Activated CD8-positive, alpha-beta memory T cell treated with anti-CD3 and anti-CD28 coated beads, Interleukin-2, amount 10 ng/mL, durations not matched to agents 7 days and 5 days (primary cell): ENCODE measurements around the gene ACTN1. TPM values are rescaled to one million over a fixed set of nuclear protein-coding genes. Genes with fewer than 3 reads are reported as not detected.
A peak's percentile ranks its signal among the peaks of the same experiment; 100 is the strongest.

Experiments
- ATAC-seq: fragments of 150-1000 bp; cut with Tn5 transposase; one replicate; pipeline ENCODE4 v1.10.0; 2021; ENCODE audit warnings: moderate library complexity
- CTCF ChIA-PET: fragments of 350-600 bp; sonication (Branson Sonifier 250); formaldehyde crosslinking; loops from one replicate; lab custom pipeline; 2021; ENCODE audit warnings: antibody characterized with exemption; lab: Charles Lee
- DNase-seq: peaks from one replicate; pipeline ENCODE4 v3.0.0-alpha.2; 2020
- H3K27ac Mint-ChIP-seq: one replicate; pipeline ENCODE4 v1.8.0; 2021; ENCODE audit warnings: mild to moderate bottlenecking, mixed read lengths
- H3K27me3 Mint-ChIP-seq: one replicate; pipeline ENCODE4 v1.8.0; 2021; ENCODE audit warnings: mixed read lengths
- H3K36me3 Mint-ChIP-seq: one replicate; pipeline ENCODE4 v1.8.0; 2021; ENCODE audit warnings: mild to moderate bottlenecking, mixed read lengths
- H3K4me1 Mint-ChIP-seq: one replicate; pipeline ENCODE4 v1.8.0; 2021; ENCODE audit warnings: mixed read lengths
- H3K4me3 Mint-ChIP-seq: one replicate; pipeline ENCODE4 v1.8.0; 2021; ENCODE audit warnings: mild to moderate bottlenecking, moderate library complexity, mixed read lengths
- H3K9me3 Mint-ChIP-seq: one replicate; pipeline ENCODE4 v1.8.0; 2022; ENCODE audit warnings: low read depth, mixed read lengths
- total RNA-seq, 2 experiments: library from RNA; stranded (reverse); gene quantifications; one replicate each; pipeline ENCODE4 v1.2.3, GENCODE V29; 2021

The ACTN1 gene
- total RNA-seq, 2 experiments from 2014 or later: 26.8 to 56.0 TPM

DNA sequence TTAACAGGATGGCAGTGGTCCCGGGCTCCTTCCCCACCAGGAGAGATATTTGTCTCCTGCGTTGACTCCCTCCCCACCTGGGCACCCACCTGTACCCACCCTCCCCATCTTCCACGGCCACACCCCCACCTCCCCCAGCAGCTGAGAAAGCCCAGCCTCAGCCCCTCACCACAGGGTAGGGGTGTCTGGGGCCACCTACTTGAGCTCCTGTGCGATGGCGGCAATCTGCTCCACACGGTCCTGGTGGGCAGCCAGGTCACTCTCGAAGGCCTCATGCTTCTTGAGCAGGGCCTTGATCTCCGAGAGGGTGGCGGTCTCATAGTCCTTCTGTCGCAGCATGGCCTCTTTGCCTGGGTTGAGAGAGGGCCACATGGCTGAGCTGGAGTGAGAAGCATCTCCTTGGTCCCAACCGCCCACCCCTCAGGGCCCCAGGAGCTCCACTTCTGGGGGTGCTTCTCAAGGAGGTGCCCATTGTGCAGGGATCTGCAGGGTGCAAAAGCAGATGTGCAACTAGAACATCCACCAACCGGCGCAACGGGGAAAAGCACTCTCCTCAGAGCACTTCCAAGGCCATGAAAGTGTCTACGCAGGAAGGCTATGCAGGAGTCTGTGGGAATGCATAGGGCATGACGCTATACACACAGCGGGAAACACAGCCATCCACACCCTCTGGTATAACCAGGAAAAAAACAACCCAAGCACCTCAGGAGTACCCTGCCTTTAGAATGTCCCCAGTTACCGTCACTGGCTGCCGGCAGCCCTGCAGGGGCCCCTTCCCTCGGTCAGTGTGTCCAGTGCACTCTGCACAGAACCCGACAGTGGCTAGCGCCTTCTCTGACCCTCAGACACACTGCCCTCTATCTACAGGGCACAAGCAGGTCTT lies 93.6 kb downstream of the ACTN1 start:
- no peaks in the 10 kb centered on the region for H3K4me1 Mint-ChIP-seq
- CTCF ChIA-PET: no interaction called here
- no peak overlapping the region for H3K27ac Mint-ChIP-seq
- no peaks in the 10 kb centered on the region for H3K27me3 Mint-ChIP-seq
- ATAC-seq: no peak
- peaks cover 3% of the 10 kb centered on the region for H3K36me3 Mint-ChIP-seq
- DNase-seq: no peak
- H3K4me3 Mint-ChIP-seq: no peak overlapping the region
- H3K9me3 Mint-ChIP-seq: no peaks in the 10 kb centered on the region

DNA sequence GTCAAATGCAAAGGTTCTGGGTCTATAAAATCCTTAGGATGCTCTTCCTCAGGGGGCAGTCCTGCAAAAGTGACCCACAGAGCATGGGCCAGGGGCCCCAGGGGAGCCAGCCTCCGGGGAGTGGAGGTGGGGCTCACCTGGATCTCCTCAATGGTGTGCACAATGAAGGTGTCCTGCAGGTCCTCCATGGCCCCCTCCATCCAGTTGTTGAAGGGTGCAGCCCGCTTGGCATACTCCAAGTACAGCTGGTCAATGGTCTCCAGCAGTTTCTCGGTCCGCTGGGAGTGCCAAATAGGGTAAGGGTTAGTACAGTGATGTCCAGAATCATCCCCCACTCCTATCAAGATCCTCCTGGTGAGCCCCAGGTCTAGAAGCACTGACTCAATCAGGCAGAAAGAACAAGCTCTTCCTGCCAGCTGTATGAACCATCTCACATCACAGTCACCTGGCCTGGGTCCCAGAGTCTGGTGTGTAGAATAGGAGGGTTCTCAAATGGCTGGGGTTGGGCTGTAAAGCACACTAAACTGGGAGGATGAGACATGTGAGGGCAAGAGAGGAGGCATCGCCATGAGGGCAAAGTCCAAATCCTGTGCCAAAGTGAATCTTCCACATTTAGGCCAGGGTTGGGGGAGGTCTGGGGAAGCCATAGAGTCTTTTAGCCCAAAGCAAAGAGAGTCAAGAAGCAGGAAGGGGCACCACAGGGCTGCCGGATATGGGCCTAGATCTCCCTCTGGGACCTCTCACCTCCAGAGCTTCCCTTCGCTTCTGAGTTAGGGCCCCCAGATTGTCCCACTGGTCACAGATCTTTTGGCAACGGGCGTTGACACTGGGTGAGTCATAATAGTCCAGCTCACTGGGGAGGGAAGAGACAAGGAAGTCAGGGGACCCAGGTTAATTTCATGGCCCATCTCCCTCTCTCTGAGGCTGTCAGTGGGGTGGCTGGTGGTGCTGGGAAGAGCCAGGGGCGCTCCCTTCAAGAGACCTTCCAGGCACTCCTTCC lies 94.8 kb downstream of the ACTN1 start:
- ATAC-seq (no peak), DNase-seq (no peak)
- Mint-ChIP-seq H3K4me1 (no peaks in the 10 kb centered on the region), H3K4me3 (no peak overlapping the region), H3K9me3 (no peaks in the 10 kb centered on the region), H3K36me3 (peaks cover 3% of the 10 kb centered on the region), H3K27ac (no peak overlapping the region), H3K27me3 (no peaks in the 10 kb centered on the region)
- CTCF ChIA-PET: no interaction called here

DNA sequence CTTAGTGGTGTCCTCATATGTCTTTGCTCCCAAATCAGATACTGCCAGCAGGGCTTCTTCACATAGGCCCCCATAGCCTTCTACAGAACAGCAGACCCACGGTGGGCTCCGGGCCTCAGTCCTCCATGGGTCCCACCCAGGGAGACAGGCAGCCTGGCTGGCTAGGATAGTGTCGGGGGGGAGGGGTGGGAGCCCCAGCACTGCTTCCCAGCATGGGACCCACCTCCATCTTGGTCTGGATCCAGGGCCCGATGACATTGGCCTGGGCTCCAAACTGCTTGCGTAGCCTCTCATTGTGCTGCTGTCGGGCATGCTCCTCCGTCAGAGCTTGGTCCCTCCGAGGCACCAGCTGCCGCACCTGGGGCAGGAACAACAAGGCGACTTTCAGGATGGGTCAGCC lies 96.9 kb downstream of the ACTN1 start:
- H3K4me1 Mint-ChIP-seq: no peaks in the 10 kb centered on the region
- H3K27me3 Mint-ChIP-seq: no peaks in the 10 kb centered on the region
- H3K27ac Mint-ChIP-seq: no peak overlapping the region
- peaks cover 3% of the 10 kb centered on the region for H3K36me3 Mint-ChIP-seq
- no peaks in the 10 kb centered on the region for H3K9me3 Mint-ChIP-seq
- CTCF ChIA-PET: no interaction called here
- ATAC-seq: no peak
- DNase-seq: no peak
- no peak overlapping the region for H3K4me3 Mint-ChIP-seq

DNA sequence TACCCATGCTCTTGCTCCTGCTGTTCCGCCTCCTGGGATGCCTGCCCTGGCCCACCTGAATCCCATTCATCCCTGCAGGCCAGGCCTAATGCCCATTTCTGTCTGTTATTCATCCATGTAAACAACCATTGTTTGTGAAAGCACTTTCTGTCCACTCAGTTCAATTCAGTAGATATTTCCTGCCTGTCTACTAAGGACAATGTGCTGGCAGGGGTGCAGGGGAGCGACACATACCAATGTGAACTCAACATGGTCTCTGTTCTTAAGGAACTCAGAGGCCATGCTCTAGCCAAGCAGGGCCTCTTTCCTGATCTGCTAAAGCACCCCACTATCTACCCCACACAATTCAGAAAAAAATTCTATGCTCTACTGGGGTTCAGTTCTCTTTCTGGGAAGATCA lies 97.7 kb downstream of the ACTN1 start:
- no peaks in the 10 kb centered on the region for H3K4me1 Mint-ChIP-seq
- H3K36me3 Mint-ChIP-seq: peaks cover 3% of the 10 kb centered on the region
- CTCF ChIA-PET: no interaction called here
- ATAC-seq (no peak), DNase-seq (no peak)
- H3K27me3 Mint-ChIP-seq: no peaks in the 10 kb centered on the region
- H3K27ac Mint-ChIP-seq: no peak overlapping the region
- H3K4me3 Mint-ChIP-seq: no peak overlapping the region
- no peaks in the 10 kb centered on the region for H3K9me3 Mint-ChIP-seq

DNA sequence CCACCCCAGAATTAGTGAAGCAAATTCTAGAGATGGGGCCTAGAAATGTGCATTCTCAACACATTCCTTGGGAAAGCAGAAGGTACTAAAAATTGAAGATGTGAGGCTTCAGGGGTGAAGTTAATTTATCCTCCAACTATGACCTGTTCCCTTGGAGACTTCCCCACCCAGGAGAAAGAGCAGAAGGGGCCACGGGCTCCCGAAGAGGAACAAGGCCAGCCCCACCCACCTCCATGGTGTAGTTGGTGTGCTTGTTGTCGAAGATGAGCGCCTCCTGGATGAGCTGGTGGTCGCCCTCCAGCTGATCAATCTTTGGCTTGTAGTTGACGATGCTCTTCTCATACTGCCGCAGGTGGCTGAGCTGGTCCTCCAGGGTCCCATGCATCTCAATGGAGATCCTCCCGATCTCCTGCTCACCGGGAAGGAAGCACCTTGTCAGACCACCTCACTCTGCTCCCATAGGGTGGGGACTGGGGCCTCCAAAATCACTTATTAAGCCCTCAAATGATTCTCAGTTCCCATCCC lies 98.5 kb downstream of the ACTN1 start:
- ATAC-seq: no peak
- Mint-ChIP-seq H3K4me1 (no peaks in the 10 kb centered on the region), H3K27ac (no peak overlapping the region), H3K27me3 (no peaks in the 10 kb centered on the region), H3K4me3 (no peak overlapping the region), H3K36me3 (peaks cover 3% of the 10 kb centered on the region), H3K9me3 (no peaks in the 10 kb centered on the region)
- DNase-seq: no peak
- CTCF ChIA-PET: no interaction called here

- ATAC-seq (no peak), DNase-seq (no peak)
- Mint-ChIP-seq H3K27me3 (no peaks in the 10 kb centered on the region), H3K4me3 (no peak overlapping the region), H3K36me3 (peaks cover 3% of the 10 kb centered on the region), H3K9me3 (no peaks in the 10 kb centered on the region), H3K27ac (no peak overlapping the region), H3K4me1 (no peaks in the 10 kb centered on the region)
- CTCF ChIA-PET: no interaction called here
Measured at GRCh38 chr14:68879841-68880575, 99.1 kb downstream of the ACTN1 start.

DNA sequence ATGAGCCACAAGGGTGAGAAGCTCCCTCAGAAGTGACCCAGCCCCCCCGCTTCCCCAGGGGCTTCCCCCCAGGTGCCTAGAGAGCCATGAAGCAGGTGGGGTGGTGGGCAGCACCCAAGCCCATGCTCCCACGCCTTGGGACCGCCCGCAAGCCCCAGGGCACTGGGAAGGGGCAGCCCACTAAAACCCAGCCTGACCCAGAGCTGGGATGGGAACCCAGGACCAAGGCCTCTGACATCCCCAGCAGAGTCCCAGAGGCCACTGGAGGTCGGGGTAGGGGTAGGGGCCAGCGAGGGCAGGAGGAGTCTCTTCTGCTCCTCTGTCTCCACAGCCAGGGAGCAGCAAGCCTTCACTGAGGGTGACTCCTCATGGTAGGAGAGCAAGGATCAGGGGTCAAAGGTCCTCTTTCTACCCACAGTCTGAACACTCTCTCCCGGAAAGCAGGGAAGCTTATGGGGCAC lies 99.8 kb downstream of the ACTN1 start:
- Mint-ChIP-seq H3K4me1 (no peaks in the 10 kb centered on the region), H3K27me3 (no peaks in the 10 kb centered on the region), H3K4me3 (no peak overlapping the region), H3K27ac (no peak overlapping the region), H3K36me3 (peaks cover 3% of the 10 kb centered on the region), H3K9me3 (no peaks in the 10 kb centered on the region)
- DNase-seq (no peak), ATAC-seq (peak; percentile 20)
- CTCF ChIA-PET: no interaction called here

- Mint-ChIP-seq H3K9me3 (no peaks in the 10 kb centered on the region), H3K4me3 (no peak overlapping the region), H3K27ac (no peak overlapping the region), H3K4me1 (no peaks in the 10 kb centered on the region), H3K36me3 (peaks cover 3% of the 10 kb centered on the region), H3K27me3 (no peaks in the 10 kb centered on the region)
- DNase-seq: no peak
- ATAC-seq: no peak
- CTCF ChIA-PET: no interaction called here
Measured at GRCh38 chr14:68878908-68879307, 100.2 kb downstream of the ACTN1 start.

GRCh38 chr14:68877993-68878575 lies 101.0 kb downstream of the ACTN1 start:
- H3K4me1 Mint-ChIP-seq: no peaks in the 10 kb centered on the region
- peaks cover 3% of the 10 kb centered on the region for H3K36me3 Mint-ChIP-seq
- H3K27me3 Mint-ChIP-seq: no peaks in the 10 kb centered on the region
- no peak overlapping the region for H3K4me3 Mint-ChIP-seq
- CTCF ChIA-PET: no interaction called here
- no peaks in the 10 kb centered on the region for H3K9me3 Mint-ChIP-seq
- no peak for DNase-seq
- no peak overlapping the region for H3K27ac Mint-ChIP-seq
- ATAC-seq: no peak

DNA sequence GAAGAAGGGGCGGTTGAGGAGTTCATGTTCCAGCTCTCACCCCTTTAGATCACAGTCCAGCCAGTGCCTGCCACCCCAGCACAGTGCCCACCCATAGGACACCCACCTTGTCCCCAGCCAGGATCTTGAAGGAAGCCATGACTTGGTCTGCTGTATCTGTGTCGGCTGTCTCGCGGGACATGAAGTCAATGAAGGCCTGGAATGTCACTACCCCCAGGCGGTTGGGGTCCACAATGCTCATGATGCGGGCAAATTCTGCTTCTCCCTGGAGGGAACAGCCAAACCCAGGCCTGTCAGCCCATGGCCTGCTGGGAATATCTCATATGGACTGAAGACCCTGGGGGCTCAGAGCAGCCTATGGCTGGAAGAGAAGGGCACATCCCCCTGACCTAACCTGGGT lies 102.1 kb downstream of the ACTN1 start:
- no peaks in the 10 kb centered on the region for H3K27me3 Mint-ChIP-seq
- H3K36me3 Mint-ChIP-seq: no peaks in the 10 kb centered on the region
- H3K4me3 Mint-ChIP-seq: no peak overlapping the region
- H3K4me1 Mint-ChIP-seq: no peaks in the 10 kb centered on the region
- no peaks in the 10 kb centered on the region for H3K9me3 Mint-ChIP-seq
- CTCF ChIA-PET: no interaction called here
- no peak overlapping the region for H3K27ac Mint-ChIP-seq
- ATAC-seq (no peak), DNase-seq (no peak)

GRCh38 chr14:68874746-68875155 lies 104.4 kb downstream of the ACTN1 start:
- Mint-ChIP-seq H3K36me3 (no peaks in the 10 kb centered on the region), H3K4me1 (no peaks in the 10 kb centered on the region), H3K4me3 (no peak overlapping the region), H3K27ac (no peak overlapping the region), H3K9me3 (no peaks in the 10 kb centered on the region), H3K27me3 (no peaks in the 10 kb centered on the region)
- CTCF ChIA-PET: interaction anchor here (1.1 kb wide), 1 partner anchor 37 kb away, joined by 4 read pairs; no protein-coding TSS in a partner anchor
- ATAC-seq (no peak), DNase-seq (no peak)

GRCh38 chr14:68873376-68873775 lies 105.7 kb downstream of the ACTN1 start:
- CTCF ChIA-PET: interaction anchor here (1.2 to 1.6 kb wide), 2 partner anchors 11 to 29 kb away, joined by 3 to 6 read pairs; no protein-coding TSS in a partner anchor
- Mint-ChIP-seq H3K27me3 (no peaks in the 10 kb centered on the region), H3K27ac (no peak overlapping the region)

More at GRCh38 chr14:68873376-68873775, 105.7 kb downstream of the ACTN1 start:
- Mint-ChIP-seq H3K36me3 (no peaks in the 10 kb centered on the region), H3K4me1 (no peaks in the 10 kb centered on the region), H3K4me3 (no peak overlapping the region), H3K9me3 (no peaks in the 10 kb centered on the region)
- ATAC-seq: no peak
- DNase-seq: no peak
